PFSK-1 (cell line): ENCODE measurements around the gene PNLIPRP2.

Experiments
- FOXP2 ChIP-seq: optimal IDR thresholded peaks from 2 replicates; pipeline ENCODE3; 2011; ENCODE audit warnings: borderline replicate concordance, control low read depth, inconsistent platforms; ENCODE audit not compliant: insufficient read depth; ENCODE audit errors: extremely low read length, extremely low read depth
- POLR2AphosphoS5 ChIP-seq: IDR thresholded peaks from 2 replicates; pipeline ENCODE4 v1.6.1; 2012; ENCODE audit warnings: low read depth, mild to moderate bottlenecking, control low read depth, low read length, moderate library complexity
- REST ChIP-seq, 2 experiments: IDR thresholded peaks; 2 replicates each; pipeline versions ENCODE4 v1.6.1 to v1.8.0; 2011 to 2012; ENCODE audit warnings: low read depth in 2 of 2, low read length in 2 of 2, control low read depth in 1 of 2, inconsistent platforms in 1 of 2, mild to moderate bottlenecking in 1 of 2, moderate library complexity in 1 of 2; ENCODE audit not compliant: insufficient read depth in 1 of 2
- SIN3A ChIP-seq: IDR thresholded peaks from 2 replicates; pipeline ENCODE4 v1.6.1; 2012; ENCODE audit warnings: mild to moderate bottlenecking, low read length, moderate library complexity, borderline replicate concordance; ENCODE audit not compliant: insufficient read depth
- TAF1 ChIP-seq: IDR thresholded peaks from 2 replicates; pipeline ENCODE4 v1.6.1; 2012; ENCODE audit warnings: low read length, control low read depth, borderline replicate concordance; ENCODE audit not compliant: insufficient read depth

PNLIPRP2 gene

GRCh38 chr10:116633216-116633600, 12.5 kb downstream of the PNLIPRP2 start:
- TF ChIP-seq POLR2AphosphoS5 (no peak), REST (IDR thresholded peaks at IDR 0.05; ENCODE audit: insufficient read depth in 1 of 2, low read depth in 2 of 2, low read length in 2 of 2) (no peak), TAF1 (no peak), SIN3A (no peak)

- TF ChIP-seq POLR2AphosphoS5 (no peak), REST (IDR thresholded peaks at IDR 0.05; ENCODE audit: insufficient read depth in 1 of 2, low read depth in 2 of 2, low read length in 2 of 2) (no peak), SIN3A (no peak), TAF1 (no peak), FOXP2 (no peak)
These were observed 13.6 kb downstream of the PNLIPRP2 start for GRCh38 chr10:116634126-116634975.

DNA sequence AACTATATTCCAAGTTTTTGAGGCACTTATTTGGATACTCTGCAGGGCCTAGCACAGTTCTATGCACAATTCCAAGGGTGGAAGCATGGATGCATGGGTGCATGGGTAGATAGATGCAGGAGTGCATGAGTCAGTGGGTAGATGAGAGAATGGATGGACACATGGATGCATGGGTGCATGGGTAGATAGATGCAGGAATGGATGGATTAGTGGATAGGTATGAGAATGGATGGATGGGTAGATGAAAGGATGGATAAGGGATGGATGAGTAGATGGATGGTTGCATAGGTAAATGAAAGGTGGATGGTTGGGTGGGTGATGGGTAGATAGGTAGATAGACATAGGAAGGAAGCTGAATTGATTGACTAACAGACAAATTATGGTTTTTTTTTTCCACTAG, 15.6 kb downstream of the PNLIPRP2 start:
- TF ChIP-seq REST (IDR thresholded peaks at IDR 0.05; ENCODE audit: insufficient read depth in 1 of 2, low read depth in 2 of 2, low read length in 2 of 2) (no peak), POLR2AphosphoS5 (no peak), FOXP2 (no peak), SIN3A (no peak), TAF1 (no peak)

DNA sequence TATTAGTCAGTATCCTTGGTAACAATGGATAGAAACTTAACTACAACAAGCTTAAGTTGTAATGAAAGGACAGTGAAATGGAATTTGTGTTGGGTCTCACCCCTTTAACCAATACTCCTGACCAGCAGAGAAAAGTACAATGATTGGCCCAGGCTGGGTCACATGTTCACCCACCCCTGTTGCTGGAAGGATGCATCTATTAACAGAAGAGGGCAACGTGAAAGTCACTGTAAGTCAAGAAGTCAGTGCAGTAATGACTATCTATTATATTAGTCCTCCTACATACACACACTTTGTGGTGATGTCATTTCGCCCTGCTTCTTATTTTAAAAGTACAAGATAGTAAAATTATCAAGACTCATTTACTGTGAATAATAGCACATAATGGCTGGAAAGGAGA, 16.2 kb downstream of the PNLIPRP2 start:
- no peak for TF ChIP-seq FOXP2
- no peak for TF ChIP-seq SIN3A
- no peak for TF ChIP-seq TAF1
- no peak for TF ChIP-seq POLR2AphosphoS5
- no peak for TF ChIP-seq REST (IDR thresholded peaks at IDR 0.05; ENCODE audit: insufficient read depth in 1 of 2, low read depth in 2 of 2, low read length in 2 of 2)

DNA sequence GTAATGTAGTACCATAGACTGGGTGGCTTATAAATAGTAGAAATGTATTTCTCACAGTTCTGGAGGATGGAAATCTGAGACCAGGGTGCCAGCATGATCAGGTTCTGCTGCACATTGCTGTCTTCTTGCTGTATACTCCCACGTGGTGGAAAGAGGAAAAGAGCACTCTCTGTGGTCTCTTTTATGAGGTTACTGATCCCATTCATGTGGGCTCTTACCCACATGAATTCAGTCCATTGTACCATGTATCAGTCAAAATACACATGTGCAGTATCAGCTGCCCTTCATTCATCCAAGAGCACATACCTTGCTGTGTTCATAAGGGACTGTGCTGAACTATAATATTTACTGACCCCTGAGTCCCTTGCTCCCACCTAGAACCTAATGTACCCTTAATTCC, 17.1 kb downstream of the PNLIPRP2 start:
- TF ChIP-seq SIN3A (no peak), TAF1 (no peak), FOXP2 (no peak), REST (IDR thresholded peaks at IDR 0.05; ENCODE audit: insufficient read depth in 1 of 2, low read depth in 2 of 2, low read length in 2 of 2) (no peak), POLR2AphosphoS5 (no peak)
